Astrocyte (in vitro differentiated cells and primary cell): ENCODE results near the gene MYH11. TPM values are rescaled to one million over a fixed set of nuclear protein-coding genes. Genes with fewer than 3 reads are reported as not detected.

Experiments used
- DNase-seq: peaks from one replicate; pipeline ENCODE4 v3.0.0-alpha.2; 2010; ENCODE audit warnings: low read depth
- FAIRE-seq: peaks from 2 replicates; lab custom pipeline; 2011; peaks lifted over from hg19 to GRCh38; lab: Jason Lieb, UNC
- H2AFZ ChIP-seq: 2 replicates; pipeline ENCODE4 v1.6.0; 2012; ENCODE audit warnings: low read depth, low read length, inconsistent platforms
- H3K27ac ChIP-seq: 2 replicates; pipeline ENCODE4 v1.5.1; 2011; ENCODE audit warnings: low read depth, low read length, inconsistent platforms
- H3K27me3 ChIP-seq: 2 replicates; pipeline ENCODE4 v1.6.0; 2011; ENCODE audit warnings: low read length, inconsistent platforms; ENCODE audit not compliant: insufficient read depth
- H3K36me3 ChIP-seq: 2 replicates; pipeline ENCODE4 v1.5.1; 2011; ENCODE audit warnings: low read length, inconsistent platforms; ENCODE audit not compliant: insufficient read depth
- H3K4me1 ChIP-seq: 2 replicates; pipeline ENCODE4 v1.5.1; 2011; ENCODE audit warnings: low read length, inconsistent platforms; ENCODE audit not compliant: insufficient read depth
- H3K4me2 ChIP-seq: 2 replicates; pipeline ENCODE4 v1.6.0; 2012; ENCODE audit warnings: low read length, inconsistent platforms
- H3K4me3 ChIP-seq: 2 replicates; pipeline ENCODE4 v1.5.1; 2011; ENCODE audit warnings: low read depth, mild to moderate bottlenecking, low read length, inconsistent platforms; ENCODE audit not compliant: insufficient read depth
- H3K79me2 ChIP-seq: 2 replicates; pipeline ENCODE4 v1.6.0; 2012; ENCODE audit warnings: mild to moderate bottlenecking, low read length, inconsistent platforms; ENCODE audit not compliant: insufficient read depth
- H3K9ac ChIP-seq: 2 replicates; pipeline ENCODE4 v1.6.0; 2012; ENCODE audit warnings: mild to moderate bottlenecking, low read length, inconsistent platforms
- H3K9me3 ChIP-seq: 2 replicates; pipeline ENCODE4 v1.5.1; 2012; ENCODE audit warnings: low read depth, mild to moderate bottlenecking, low read length, inconsistent platforms; ENCODE audit not compliant: insufficient read depth
- H4K20me1 ChIP-seq: 2 replicates; pipeline ENCODE4 v1.6.0; 2012; ENCODE audit warnings: low read length, inconsistent platforms; ENCODE audit not compliant: insufficient read depth
- H3K27ac Mint-ChIP-seq: one replicate; pipeline ENCODE4 v1.8.0; 2021; ENCODE audit warnings: mild to moderate bottlenecking, mixed read lengths; ENCODE audit not compliant: unreplicated experiment
- H3K27me3 Mint-ChIP-seq: one replicate; pipeline ENCODE4 v1.8.0; 2021; ENCODE audit warnings: low read depth, mixed read lengths; ENCODE audit not compliant: unreplicated experiment
- H3K36me3 Mint-ChIP-seq: one replicate; pipeline ENCODE4 v1.8.0; 2021; ENCODE audit warnings: low read depth, mixed read lengths; ENCODE audit not compliant: unreplicated experiment
- H3K4me1 Mint-ChIP-seq: one replicate; pipeline ENCODE4 v1.8.0; 2021; ENCODE audit warnings: low read depth, mixed read lengths; ENCODE audit not compliant: unreplicated experiment
- H3K4me3 Mint-ChIP-seq: one replicate; pipeline ENCODE4 v1.8.0; 2021; ENCODE audit warnings: mild to moderate bottlenecking, moderate library complexity, mixed read lengths; ENCODE audit not compliant: unreplicated experiment
- H3K9me3 Mint-ChIP-seq: one replicate; pipeline ENCODE4 v1.8.0; 2021; ENCODE audit warnings: mild to moderate bottlenecking, mixed read lengths; ENCODE audit not compliant: unreplicated experiment
- CTCF ChIP-seq: IDR thresholded peaks from 2 replicates; pipeline ENCODE4 v1.5.1; 2011; ENCODE audit warnings: low read depth, mild to moderate bottlenecking, inconsistent platforms, low read length, moderate library complexity; ENCODE audit not compliant: insufficient read depth
- EZH2 ChIP-seq: IDR thresholded peaks from 2 replicates; pipeline ENCODE4 v1.6.1; 2012; ENCODE audit warnings: mild to moderate bottlenecking, low read length, inconsistent platforms; ENCODE audit not compliant: insufficient read depth
- total RNA-seq: library from RNA; stranded (reverse); gene quantifications from 2 replicates; pipeline ENCODE4 v1.2.1, GENCODE V29; 2021

Gene MYH11
- total RNA-seq, 1 donor from 2014 or later, result 1.0 TPM

- Histone ChIP-seq H3K27ac (no peak overlapping the region), H3K9ac (no peak overlapping the region), H2AFZ (no peak overlapping the region), H3K27me3 (no peaks in the 10 kb centered on the region), H3K4me1 (peaks cover 22% of the 10 kb centered on the region), H3K36me3 (peaks cover 3% of the 10 kb centered on the region), H3K79me2 (no peaks in the 10 kb centered on the region), H4K20me1 (peaks cover 11% of the 10 kb centered on the region), H3K4me2 (no peak overlapping the region), H3K4me3 (no peak overlapping the region), H3K9me3 (no peaks in the 10 kb centered on the region)
- Mint-ChIP-seq H3K4me3 (no peak overlapping the region), H3K27me3 (no peaks in the 10 kb centered on the region), H3K36me3 (peaks cover 14% of the 10 kb centered on the region), H3K4me1 (peaks cover 19% of the 10 kb centered on the region), H3K27ac (no peak overlapping the region), H3K9me3 (no peaks in the 10 kb centered on the region)
- TF ChIP-seq EZH2 (no peak), CTCF (no peak)
- DNase-seq (no peak), FAIRE-seq (no peak)
Observed at GRCh38 chr16:15707332-15707731, 149.5 kb downstream of the MYH11 start.

GRCh38 chr16:15705064-15705565 lies 151.7 kb downstream of the MYH11 start:
- Histone ChIP-seq H3K9ac (no peak overlapping the region), H3K4me3 (no peak overlapping the region), H3K4me2 (no peak overlapping the region), H2AFZ (no peak overlapping the region), H3K9me3 (no peaks in the 10 kb centered on the region), H3K36me3 (peaks cover 8% of the 10 kb centered on the region), H3K4me1 (peaks cover 24% of the 10 kb centered on the region), H3K27me3 (no peaks in the 10 kb centered on the region), H3K27ac (no peak overlapping the region), H4K20me1 (peaks cover 11% of the 10 kb centered on the region), H3K79me2 (no peaks in the 10 kb centered on the region)
- FAIRE-seq (no peak), DNase-seq (no peak)
- H3K4me1 Mint-ChIP-seq, result peaks cover 20% of the 10 kb centered on the region
- no peaks in the 10 kb centered on the region for H3K9me3 Mint-ChIP-seq
- H3K4me3 Mint-ChIP-seq, result no peak overlapping the region
- peaks cover 12% of the 10 kb centered on the region for H3K36me3 Mint-ChIP-seq
- TF ChIP-seq CTCF (no peak), EZH2 (no peak)
- H3K27ac Mint-ChIP-seq, result no peak overlapping the region
- H3K27me3 Mint-ChIP-seq, result no peaks in the 10 kb centered on the region

- Histone ChIP-seq H4K20me1 (peaks cover 11% of the 10 kb centered on the region), H3K79me2 (no peaks in the 10 kb centered on the region), H3K4me1 (peaks cover 24% of the 10 kb centered on the region), H3K27me3 (no peaks in the 10 kb centered on the region), H2AFZ (no peak overlapping the region), H3K9ac (no peak overlapping the region), H3K9me3 (no peaks in the 10 kb centered on the region), H3K4me3 (no peak overlapping the region), H3K36me3 (peaks cover 12% of the 10 kb centered on the region), H3K27ac (no peak overlapping the region), H3K4me2 (no peak overlapping the region)
- Mint-ChIP-seq H3K27ac (no peak overlapping the region), H3K9me3 (no peaks in the 10 kb centered on the region), H3K27me3 (no peaks in the 10 kb centered on the region), H3K4me1 (peaks cover 20% of the 10 kb centered on the region), H3K4me3 (no peak overlapping the region), H3K36me3 (peaks cover 16% of the 10 kb centered on the region)
- TF ChIP-seq EZH2 (no peak), CTCF (peak; percentile 72)
- no peak for FAIRE-seq
- DNase-seq, result peak; percentile 32
Observed at GRCh38 chr16:15704545-15704987, 152.3 kb downstream of the MYH11 start.
